Calu3 (cell line): Measurements from ENCODE around the gene KLHL34. TPM values are rescaled to one million over a fixed set of nuclear protein-coding genes. Genes with fewer than 3 reads are reported as not detected.

Source experiments
- BruUV-seq: library from RNA; stranded (reverse); fragments of 400-500 nt; replicated peaks from 2 replicates; lab custom pipeline; 2021; lab: Mats Ljungman, UMichigan
- CTCF ChIA-PET: fragments of 300-600 bp; sonication (Branson Sonifier 250); formaldehyde crosslinking; loops from one replicate; lab custom pipeline; 2022; ENCODE audit warnings: antibody characterized with exemption; lab: Charles Lee
- DNase-seq: peaks from one replicate; pipeline ENCODE4 v3.0.0; 2022
- H3K27ac Mint-ChIP-seq: one replicate; pipeline ENCODE4 v1.8.0; 2022; ENCODE audit warnings: mixed read lengths; ENCODE audit not compliant: unreplicated experiment
- H3K27me3 Mint-ChIP-seq: one replicate; pipeline ENCODE4 v1.8.0; 2022; ENCODE audit warnings: mixed read lengths; ENCODE audit not compliant: unreplicated experiment
- H3K36me3 Mint-ChIP-seq: one replicate; pipeline ENCODE4 v1.8.0; 2022; ENCODE audit warnings: mild to moderate bottlenecking, moderate library complexity, mixed read lengths; ENCODE audit not compliant: insufficient read depth, unreplicated experiment
- H3K4me1 Mint-ChIP-seq: one replicate; pipeline ENCODE4 v1.8.0; 2022; ENCODE audit warnings: mild to moderate bottlenecking, low read depth, mixed read lengths; ENCODE audit not compliant: unreplicated experiment
- H3K4me3 Mint-ChIP-seq: one replicate; pipeline ENCODE4 v1.8.0; 2022; ENCODE audit warnings: mild to moderate bottlenecking, low read depth, moderate library complexity, mixed read lengths; ENCODE audit not compliant: unreplicated experiment
- H3K9me3 Mint-ChIP-seq: one replicate; pipeline ENCODE4 v1.8.0; 2022; ENCODE audit warnings: low read depth, mixed read lengths; ENCODE audit not compliant: unreplicated experiment
- intact Hi-C: fragments of 100-400 bp; cut with micrococcal nuclease; formaldehyde crosslinking; loops from one replicate; pipeline ENCODE4 v1.10.0; 2022; ENCODE audit not compliant: unreplicated experiment
- total RNA-seq: library from RNA; stranded (reverse); gene quantifications from 2 replicates; pipeline ENCODE4 v1.2.3, GENCODE V29; 2022
- TF ChIP-seq, protein P1 (sequence below): fragments of 200-600 bp; IDR thresholded peaks from one replicate; pipeline ENCODE4 v1.8.0; 2022; ENCODE audit warnings: antibody characterized with exemption; ENCODE audit not compliant: unreplicated experiment

Gene KLHL34
- total RNA-seq, 1 experiment from 2014 or later: 0.12 TPM

DNA sequence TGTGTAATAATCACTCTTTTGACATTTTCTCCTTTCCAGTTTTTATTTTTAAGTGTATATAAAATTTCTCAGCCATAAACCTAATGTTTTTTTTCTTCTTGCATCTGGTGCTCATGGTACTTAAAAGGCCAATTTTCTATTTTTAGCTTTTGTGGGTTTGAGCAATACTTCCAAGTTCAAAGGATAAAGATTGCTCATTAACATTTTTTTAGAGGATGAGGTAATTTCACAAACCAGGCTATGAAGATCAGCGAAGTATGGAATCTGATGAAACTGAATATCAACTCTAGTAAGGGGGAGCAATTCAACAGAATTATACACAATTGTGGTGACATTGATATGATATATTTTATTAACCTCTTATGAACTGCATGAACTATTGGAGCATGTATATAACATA, 25.8 kb upstream of the KLHL34 start:
- Mint-ChIP-seq H3K4me3 (no peak overlapping the region), H3K9me3 (no peaks in the 10 kb centered on the region), H3K4me1 (no peaks in the 10 kb centered on the region), H3K27ac (no peak overlapping the region), H3K36me3 (no peaks in the 10 kb centered on the region), H3K27me3 (no peaks in the 10 kb centered on the region)
- no TSS peak for BruUV-seq
- no peak for DNase-seq
- CTCF ChIA-PET: no interaction called here
- intact Hi-C loops: no loop called here
- TF ChIP-seq, protein P1, sequence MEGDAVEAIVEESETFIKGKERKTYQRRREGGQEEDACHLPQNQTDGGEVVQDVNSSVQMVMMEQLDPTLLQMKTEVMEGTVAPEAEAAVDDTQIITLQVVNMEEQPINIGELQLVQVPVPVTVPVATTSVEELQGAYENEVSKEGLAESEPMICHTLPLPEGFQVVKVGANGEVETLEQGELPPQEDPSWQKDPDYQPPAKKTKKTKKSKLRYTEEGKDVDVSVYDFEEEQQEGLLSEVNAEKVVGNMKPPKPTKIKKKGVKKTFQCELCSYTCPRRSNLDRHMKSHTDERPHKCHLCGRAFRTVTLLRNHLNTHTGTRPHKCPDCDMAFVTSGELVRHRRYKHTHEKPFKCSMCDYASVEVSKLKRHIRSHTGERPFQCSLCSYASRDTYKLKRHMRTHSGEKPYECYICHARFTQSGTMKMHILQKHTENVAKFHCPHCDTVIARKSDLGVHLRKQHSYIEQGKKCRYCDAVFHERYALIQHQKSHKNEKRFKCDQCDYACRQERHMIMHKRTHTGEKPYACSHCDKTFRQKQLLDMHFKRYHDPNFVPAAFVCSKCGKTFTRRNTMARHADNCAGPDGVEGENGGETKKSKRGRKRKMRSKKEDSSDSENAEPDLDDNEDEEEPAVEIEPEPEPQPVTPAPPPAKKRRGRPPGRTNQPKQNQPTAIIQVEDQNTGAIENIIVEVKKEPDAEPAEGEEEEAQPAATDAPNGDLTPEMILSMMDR: no peak

DNA sequence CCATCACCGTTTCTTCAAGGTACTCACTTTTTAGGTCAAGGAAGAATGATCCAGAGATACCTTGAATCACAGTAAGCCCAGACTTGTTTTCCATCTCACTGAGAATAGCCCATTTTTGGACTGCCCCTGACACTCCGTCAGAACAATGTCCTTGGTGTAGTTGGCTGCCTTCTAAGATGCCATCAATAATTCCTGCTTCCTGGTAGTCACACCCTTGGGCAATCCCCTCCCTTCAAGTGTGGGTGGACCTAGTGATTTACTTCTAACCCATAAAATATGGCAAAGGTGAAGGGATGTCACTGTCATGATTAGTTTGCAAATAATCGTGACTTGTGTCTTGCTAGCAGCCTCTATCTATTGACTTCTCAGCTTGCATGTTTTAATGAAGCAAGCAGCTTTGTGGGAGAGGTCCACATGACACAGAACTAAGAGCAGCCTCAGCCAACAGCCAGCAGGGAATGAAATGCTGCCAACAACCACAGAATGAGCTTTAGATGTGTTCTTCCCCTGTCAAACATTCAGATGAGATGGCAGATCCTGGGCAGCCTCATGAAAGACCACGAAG, 20.0 kb upstream of the KLHL34 start:
- intact Hi-C loops: no loop called here
- Mint-ChIP-seq H3K27me3 (no peaks in the 10 kb centered on the region), H3K4me3 (no peak overlapping the region), H3K36me3 (peaks cover 8% of the 10 kb centered on the region), H3K9me3 (no peaks in the 10 kb centered on the region), H3K27ac (peak overlapping the region; percentile 27), H3K4me1 (peaks cover 36% of the 10 kb centered on the region)
- DNase-seq: peak; percentile 43
- TF ChIP-seq, protein P1: no peak
- CTCF ChIA-PET: no interaction called here
- no TSS peak for BruUV-seq

DNA sequence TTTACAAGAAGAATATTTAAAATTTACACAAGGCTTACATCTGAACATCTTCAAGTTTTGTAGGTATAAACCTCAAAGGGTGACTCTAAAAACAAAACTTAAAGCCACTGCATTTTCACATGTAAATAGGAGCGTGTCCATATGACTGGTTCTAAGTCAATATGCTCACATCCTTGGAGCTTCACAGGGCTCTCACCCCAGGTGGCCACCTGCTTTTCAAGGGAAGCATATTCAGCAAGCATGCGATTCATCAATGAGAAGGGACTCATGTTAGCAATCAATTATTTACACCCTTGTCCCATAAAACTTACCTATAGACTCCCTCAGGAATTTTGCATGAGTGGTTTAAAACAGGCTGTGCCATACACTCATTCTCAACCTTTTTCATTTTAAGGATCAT, 17.8 kb upstream of the KLHL34 start:
- no peak for DNase-seq
- intact Hi-C loops: no loop called here
- Mint-ChIP-seq H3K4me3 (no peak overlapping the region), H3K9me3 (no peaks in the 10 kb centered on the region), H3K4me1 (peaks cover 41% of the 10 kb centered on the region), H3K36me3 (peaks cover 8% of the 10 kb centered on the region), H3K27me3 (no peaks in the 10 kb centered on the region), H3K27ac (no peak overlapping the region)
- no TSS peak for BruUV-seq
- CTCF ChIA-PET: interaction anchor here (0.6 kb wide), 1 partner anchor 72 kb away, joined by 3 read pairs; no protein-coding TSS in a partner anchor
- TF ChIP-seq, protein P1: no peak

DNA sequence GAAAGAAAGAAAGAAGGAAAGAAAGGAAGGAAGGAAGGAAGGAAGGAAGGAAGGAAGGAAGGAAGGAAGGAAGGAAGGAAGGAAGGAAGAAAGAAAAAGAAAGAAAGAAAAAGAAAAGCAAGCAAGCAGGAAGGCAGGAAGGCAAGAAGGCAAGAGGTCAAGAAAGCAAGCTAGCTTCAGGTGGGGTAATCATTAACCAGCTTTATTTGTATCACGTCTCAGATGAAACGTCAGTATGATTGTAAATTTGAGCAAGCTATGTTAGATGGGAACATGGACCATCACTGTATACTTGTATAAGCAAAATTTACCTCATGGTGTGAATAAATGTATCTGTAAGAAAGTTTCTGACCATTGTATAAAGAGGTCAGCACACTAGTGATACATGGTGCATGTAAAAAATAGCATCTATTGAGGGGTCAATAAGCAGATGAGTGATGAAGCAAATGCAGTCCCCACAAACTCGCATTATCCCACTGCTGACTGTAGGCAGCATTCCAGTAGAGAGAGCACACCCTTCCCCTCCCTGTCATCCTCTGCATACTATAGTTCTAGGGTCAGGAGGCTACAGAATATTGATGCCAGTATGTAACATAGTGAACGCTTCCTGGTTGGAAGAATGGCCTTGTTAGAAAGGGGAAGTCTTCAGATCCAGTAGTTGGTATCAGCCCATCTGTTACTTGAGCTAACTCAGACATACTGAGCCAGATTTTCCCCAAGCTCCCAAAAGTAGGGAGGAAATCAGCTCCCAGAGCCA, 16.5 kb upstream of the KLHL34 start:
- peak overlapping the region; percentile 26 for H3K4me3 Mint-ChIP-seq
- H3K27ac Mint-ChIP-seq: peak overlapping the region; percentile 70
- no TSS peak for BruUV-seq
- no peaks in the 10 kb centered on the region for H3K9me3 Mint-ChIP-seq
- no peak for DNase-seq
- peaks cover 8% of the 10 kb centered on the region for H3K36me3 Mint-ChIP-seq
- peaks cover 41% of the 10 kb centered on the region for H3K4me1 Mint-ChIP-seq
- TF ChIP-seq, protein P1: no peak
- no peaks in the 10 kb centered on the region for H3K27me3 Mint-ChIP-seq
- intact Hi-C loops: no loop called here
- CTCF ChIA-PET: no interaction called here
